ENCODE results near the gene DUSP7.

DNA sequence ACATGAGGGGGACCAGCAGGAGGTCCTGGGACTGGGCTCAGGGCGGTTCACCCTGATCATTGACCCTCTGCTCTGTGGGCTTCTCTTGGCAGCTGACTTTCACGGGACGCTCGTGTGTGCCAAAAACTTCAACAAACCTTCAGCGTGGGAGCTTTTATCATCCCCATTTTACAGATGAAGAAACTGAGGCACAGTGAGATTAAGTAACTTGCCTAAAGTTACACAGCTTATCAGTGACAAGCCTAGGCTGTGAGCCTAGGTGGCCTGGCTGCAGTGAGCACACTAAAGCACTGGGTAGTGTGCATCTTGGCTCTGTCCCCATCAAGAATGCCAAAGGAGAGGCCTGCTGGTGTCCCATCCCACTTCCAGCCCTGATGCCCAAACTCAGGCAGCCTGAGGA lies 23.6 kb upstream of the DUSP7 start:
- TF ChIP-seq EZH2 (IDR thresholded peaks at IDR 0.05; ENCODE audit: borderline replicate concordance, low read length), result no peak
- TF ChIP-seq, protein P1, sequence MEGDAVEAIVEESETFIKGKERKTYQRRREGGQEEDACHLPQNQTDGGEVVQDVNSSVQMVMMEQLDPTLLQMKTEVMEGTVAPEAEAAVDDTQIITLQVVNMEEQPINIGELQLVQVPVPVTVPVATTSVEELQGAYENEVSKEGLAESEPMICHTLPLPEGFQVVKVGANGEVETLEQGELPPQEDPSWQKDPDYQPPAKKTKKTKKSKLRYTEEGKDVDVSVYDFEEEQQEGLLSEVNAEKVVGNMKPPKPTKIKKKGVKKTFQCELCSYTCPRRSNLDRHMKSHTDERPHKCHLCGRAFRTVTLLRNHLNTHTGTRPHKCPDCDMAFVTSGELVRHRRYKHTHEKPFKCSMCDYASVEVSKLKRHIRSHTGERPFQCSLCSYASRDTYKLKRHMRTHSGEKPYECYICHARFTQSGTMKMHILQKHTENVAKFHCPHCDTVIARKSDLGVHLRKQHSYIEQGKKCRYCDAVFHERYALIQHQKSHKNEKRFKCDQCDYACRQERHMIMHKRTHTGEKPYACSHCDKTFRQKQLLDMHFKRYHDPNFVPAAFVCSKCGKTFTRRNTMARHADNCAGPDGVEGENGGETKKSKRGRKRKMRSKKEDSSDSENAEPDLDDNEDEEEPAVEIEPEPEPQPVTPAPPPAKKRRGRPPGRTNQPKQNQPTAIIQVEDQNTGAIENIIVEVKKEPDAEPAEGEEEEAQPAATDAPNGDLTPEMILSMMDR (conservative IDR thresholded peaks at IDR 0.05 in 1 of 2, IDR thresholded peaks at IDR 0.05 in 1 of 2; ENCODE audit: extremely low read depth in 1 of 2, insufficient read depth in 1 of 2, low read depth in 1 of 2, low read length in 2 of 2), result no peak
